HG02642 (cell line): ENCODE data around the gene GFRA1.

ENCODE experiments used
- ATAC-seq: cut with Tn5 transposase; IDR thresholded peaks from one replicate; pipeline ENCODE4 v1.9.1; 2021; ENCODE audit warnings: mild to moderate bottlenecking; ENCODE audit not compliant: unreplicated experiment, poor library complexity

Gene GFRA1

DNA sequence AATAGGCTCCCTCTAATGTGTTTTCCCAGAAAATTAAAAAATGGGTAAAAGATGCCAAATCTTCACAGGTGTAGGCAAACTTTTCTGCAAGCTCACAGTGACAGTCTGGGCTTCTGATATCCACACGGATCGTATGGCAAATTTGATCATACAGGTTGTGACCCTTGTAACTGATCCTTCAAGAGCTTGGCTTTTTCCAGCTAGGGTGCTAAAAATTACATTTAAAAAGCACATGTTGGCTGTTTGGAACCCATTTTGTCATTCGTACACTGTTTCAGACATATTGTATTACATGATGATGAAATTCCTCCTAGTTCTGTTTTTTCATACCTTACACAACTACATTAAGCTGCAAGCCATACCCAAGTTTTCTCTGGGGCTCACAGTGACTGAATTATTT is 138.7 kb downstream of the GFRA1 start:
- ATAC-seq: no peak

DNA sequence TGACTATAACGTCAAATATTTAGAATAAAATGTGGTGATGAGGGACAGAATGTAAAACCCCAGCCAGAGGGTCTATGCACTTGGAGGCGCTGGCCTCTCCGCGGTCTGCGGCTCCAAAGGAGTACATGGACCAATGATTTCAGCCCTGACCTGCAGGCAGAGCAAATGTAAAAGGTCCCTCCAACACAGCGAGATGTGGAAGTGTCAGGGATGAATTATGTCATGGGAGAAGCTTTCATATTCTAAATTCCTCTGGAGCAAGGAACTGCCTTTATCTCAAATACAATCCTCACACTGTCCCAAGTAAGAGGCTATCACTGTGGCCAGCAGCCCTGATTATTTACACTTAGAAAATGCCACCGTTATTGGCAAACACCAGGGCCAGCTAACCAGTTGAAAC is 139.4 kb downstream of the GFRA1 start:
- ATAC-seq: no peak

DNA sequence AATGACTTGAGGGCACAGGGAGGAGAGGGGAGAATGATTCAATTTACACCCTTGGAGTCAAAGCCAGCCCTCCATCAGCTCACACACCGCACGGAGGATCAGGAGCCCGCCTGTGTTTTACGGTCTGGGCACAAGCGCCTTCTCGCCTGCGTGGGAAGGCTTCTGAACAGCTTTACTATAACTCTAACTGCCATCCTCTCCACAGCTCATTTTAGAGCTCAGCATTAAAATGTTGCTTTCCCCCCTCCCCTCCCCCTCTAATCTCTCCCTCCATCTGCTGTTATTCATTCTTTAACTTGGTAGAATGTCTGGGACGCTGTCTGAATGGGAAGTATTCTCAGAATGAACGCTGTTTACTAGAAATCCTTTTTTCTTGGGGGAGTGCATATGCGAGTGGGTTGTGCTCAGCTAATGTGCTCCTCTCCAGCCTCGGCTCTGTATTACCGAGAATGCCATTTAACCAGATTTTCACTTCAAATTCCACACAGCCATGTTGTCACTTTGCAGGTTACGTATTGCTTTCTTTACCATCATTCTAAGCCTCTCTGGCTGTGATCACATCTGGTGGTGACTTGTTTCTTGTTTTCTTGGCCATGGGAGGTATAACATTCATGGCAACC is 140.1 kb downstream of the GFRA1 start:
- no peak for ATAC-seq

DNA sequence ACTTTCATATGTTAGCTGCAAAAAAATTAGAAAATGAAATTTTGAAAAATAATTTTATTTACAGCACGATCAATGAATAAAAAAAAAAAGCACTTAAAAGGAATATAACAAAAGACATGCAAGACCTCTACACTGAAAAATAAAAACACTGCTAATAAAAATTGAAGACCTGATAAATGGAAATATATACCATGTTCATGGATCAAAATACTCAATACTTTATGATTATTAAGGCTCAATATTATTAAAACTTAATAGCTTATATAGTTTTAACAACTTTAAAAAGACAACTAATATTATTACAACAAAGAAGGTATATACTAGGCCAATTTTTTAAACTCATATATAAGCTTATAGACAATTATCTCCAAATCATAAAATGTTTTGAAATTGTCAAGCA is 143.0 kb downstream of the GFRA1 start:
- no peak for ATAC-seq

DNA sequence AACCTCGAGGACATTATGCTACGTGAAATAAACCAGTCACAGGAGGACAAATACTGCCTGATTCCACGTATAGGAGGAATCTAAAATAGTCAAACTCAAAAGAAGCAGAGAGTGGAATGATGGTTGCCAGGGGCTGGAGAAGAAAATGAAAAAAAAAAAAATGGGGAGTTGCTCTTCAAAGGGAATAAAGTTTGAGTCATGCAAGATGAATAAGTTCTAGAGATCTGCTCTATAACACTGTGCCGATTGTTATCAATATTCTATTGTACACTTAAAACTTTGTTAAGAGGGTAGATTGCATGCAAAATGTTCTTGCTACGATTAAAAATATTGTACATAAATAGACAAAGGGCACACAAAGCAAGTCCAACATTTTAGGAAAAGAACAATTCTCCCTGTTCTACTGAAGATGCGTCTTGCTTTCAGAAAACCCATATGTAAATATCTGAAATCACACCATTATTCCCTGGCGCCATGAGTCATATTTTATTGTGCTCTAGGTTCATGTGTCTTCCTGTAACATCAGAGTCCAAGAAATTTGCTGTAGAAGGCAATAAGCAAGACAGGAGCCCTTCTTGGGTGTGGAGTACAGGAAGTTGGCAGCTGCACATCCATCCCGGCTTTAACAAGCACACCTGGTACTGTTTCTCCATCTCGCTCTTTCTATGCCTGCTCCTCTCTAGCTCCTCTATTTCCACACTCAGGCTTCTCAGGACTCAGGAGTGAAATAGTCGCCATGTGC is 145.9 kb downstream of the GFRA1 start:
- no peak for ATAC-seq

DNA sequence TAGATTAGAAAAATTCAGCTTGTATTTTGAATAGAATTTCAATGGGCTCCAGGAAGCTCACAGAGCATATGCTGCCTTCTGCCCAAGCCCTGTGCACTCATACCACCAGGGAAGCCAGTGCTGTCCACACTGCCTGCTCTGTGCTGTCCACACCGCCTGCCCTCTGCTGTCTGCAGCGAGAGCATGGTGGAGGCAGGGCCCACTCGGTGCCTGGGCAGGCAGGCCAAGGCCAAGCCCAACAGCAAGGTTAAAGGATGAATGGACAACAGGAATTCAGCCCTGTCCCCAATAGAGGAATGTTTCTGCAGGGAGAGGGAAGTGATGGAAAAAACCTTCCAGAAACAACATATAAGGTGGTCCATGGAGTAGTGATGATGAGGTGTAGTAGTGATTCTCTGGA is 146.8 kb downstream of the GFRA1 start:
- ATAC-seq: no peak

DNA sequence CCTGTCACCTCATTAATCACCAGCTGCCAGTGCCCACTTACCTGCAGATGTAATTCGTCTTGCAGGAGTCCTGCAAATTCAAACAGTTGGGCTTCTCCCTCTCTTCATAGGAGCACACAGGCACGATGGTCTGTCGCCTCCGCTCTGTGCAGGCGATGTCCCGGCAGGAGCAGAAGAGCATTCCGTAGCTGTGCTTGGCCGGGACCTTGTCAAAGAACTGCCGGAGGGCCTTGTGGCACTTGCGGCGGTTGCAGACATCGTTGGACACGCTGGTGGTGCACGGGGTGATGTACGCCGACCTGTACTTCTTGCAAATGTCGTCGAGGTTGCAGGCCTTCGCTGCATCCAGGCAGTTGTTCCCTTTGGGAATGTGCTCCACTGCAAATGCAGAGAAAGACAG is 147.8 kb downstream of the GFRA1 start:
- ATAC-seq: no peak

DNA sequence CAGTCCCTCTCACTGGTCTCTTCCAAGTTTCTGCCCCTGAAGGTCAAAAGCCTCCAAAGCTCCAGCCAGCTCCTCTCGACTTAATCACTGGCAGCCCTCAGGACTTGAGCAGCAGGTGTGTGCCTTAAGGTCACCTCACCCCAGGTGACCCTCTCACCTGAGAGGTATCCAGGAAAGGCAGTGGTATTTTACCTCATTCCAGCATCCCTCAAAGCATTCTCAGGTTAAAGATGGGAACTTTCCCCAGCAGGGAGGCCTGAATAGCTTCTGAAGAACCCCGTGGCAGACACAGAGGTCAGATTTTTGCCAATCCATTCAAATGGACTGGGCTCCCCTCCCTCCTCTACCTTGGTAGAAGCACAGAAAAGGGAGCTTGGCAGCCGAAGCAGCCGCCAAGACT is 148.2 kb downstream of the GFRA1 start:
- no peak for ATAC-seq

DNA sequence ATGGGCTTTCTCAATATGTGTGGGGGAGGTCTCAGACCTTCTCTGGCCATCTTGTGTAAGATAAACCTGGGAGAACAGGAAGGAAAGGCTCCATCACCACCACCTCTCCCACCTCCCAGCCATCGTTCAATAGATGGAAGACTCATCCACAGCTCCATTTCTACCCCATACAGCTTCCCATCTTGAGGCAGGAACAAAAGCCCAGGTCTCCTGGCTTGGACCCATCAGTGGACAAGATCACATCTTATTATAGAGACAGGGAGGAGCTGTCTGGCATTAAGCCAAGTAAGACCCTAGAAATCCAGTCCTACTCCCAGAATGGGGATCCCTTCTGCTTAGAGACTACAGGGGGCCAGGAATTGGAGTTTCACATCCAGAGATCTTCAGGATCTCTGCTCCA is 150.3 kb downstream of the GFRA1 start:
- no peak for ATAC-seq

DNA sequence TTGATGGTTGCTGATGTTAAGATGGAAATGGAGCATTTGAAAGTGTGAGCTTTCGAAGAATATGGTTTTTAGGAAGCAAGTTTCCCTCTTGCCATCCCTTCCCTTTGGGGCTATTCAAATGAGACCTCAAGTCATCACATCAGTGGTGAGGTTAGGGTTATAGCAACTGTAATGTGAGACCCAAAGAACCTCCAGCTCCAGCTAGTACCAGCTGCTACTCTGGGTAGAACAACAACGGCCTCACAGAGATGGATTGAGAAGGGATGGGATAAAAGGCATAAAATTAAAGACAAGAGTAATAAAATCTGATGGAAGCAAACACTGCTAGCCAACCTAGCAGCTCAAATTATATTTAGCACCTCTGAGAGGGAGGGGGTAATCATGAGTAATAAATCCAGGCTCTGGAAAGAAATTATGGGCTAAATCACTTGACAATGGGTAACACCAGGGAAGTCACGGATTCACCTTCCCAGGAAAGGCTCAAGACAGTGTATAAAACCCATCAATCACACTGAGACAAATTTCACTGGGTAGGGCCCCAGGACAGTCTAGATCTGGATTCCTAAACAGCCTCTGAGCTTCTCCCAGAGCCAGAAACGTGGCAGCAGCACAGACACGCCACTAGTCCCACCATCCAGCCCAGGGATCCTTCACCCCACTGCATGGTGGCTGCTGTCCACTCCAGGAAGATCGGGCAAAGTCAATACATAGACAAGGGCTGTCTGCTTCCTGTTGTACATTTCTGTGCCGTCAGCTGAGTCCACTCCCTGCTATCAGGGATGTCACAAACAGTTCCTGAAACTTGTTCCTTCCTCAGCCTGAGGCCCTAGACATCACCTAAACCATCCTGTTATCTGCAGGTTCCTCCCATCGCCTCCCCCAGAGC is 151.1 kb downstream of the GFRA1 start:
- ATAC-seq: no peak

DNA sequence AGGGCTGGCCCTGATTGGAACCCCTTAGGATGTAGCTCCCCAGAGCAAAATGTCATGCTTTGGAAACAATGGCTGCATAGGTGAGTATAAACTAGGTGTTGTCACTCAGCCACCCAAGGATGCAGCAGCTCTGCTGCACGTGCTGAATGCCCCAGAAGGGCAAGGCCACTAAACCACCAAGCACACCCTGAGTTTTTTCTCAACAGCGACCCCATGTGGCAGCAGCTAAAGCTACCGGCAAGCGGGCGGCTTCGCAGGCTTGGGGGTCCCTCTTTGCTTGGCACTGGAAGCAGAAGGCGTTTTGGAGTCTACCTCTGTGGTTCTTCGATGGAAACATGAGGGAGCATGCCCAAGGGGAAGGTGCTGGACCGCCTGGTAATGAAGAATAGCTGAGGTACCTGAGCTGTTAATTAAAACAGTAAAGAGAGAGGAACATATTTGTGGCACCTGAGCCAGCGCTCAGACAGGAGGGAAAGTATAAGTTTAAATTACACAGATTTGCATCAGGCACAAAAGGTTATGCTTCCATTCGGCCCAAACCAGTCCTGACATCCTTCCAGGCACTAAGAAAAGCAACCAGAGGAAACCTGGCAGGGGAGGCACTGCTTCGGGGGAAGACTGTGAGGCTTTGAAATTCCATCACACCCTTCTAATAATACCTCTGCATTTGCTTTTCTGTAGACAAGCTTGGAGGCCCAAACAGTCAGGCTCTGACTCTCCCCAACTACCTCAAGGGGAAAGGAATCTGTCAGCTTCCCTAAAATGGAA is 152.1 kb downstream of the GFRA1 start:
- no peak for ATAC-seq

DNA sequence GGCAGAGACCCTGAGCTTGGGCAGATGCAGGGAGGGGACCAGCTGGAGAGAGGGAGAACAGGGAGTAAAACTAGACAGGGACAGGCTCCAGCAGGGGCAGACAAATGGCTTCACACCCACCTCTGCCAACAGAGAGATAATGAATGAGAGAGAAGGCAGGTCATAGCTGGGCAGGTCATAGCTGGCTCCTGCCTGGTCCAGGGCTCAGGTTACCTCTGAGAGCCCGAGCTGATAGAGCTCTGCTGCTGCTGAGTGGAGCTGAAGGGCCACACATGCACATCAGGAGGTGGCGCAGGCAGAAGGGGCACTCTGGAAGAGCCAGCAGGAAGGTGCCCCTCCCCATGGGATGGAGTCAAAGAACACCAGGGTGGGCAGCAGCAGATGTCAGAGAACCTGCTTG is 154.2 kb downstream of the GFRA1 start:
- ATAC-seq: no peak

DNA sequence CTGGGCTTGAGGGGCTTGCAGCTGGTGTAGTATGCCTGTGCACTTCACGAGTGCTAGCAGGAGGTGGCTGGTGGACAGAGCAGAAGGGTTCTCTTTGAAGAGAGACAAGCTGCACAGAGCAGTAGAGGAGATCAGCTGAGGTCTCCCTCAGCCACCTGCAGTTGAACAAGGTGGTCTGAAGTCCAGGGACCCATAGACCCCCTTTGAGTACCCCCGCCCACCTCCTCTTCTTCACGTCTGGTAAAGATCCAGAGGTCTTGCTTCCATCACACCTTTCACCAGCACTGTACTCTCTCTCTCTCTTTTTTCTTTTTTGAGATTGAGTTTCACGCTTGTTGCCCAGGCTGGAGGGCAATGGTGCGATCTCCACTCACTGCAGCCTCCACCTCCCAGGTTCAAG is 157.2 kb downstream of the GFRA1 start:
- ATAC-seq: no peak

DNA sequence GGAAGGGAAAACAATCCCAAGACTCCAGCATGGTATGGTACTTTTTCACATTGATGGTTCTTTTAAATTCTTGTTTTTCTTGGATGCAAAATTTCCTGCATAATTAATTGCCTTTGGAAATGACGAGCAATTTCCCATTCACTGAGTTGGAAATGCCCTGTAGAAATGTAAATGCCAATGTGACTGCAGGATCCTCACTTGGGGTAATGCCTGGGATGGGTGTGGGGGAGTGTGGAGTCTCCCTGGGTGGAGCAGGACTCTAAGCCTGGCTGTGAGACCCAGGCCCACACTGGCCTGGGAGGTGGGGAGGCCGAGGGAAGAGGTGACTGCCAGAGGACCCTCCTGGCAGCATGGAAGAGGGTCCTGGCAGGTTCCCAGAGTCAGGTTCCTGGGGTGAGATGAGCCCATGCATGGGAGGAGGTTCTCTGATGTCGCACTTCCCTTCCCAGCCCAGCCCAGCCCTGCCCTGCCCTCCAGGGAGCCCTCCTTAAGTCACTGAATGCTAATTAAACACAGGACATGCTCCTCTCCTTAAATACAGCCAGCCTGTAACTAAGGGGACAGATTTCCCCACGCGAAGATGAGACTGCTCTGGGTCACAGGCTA is 157.9 kb downstream of the GFRA1 start:
- ATAC-seq: no peak

DNA sequence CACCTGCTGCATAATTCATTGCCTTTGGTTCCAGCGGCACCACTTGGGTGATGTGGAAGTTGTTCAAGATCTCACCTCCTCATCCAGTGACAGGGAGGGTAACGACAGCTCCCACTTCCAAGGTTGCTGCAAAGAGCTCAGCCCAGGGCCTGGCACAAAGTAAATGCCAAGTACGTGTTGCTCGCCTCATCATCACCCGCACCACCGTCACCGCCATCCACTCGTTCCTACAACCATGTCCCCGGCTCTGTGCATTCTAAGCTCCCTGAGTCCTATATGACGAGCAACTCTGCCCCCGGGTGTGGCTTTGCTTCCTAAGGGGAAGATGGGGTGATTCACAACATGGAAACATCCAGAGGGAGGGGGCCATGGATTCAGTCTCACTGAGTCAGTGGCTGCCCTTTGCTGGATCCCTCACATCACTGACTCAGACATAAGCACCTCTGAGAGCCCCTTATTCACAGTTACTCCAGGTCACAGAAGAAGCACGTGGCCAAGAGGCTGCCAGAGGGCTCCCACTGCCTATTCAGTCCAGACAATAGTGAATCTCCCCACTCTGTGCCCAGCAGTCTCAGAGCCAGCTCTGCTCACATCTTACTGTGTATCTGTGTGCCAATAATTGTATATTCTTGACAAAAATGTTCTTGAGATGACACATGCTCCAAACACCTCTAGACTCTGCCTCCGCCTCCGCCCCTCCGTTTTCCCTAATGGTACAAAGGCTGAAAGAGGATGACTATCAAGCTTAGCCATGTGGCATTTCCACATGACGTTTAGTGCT is 159.1 kb downstream of the GFRA1 start:
- ATAC-seq: no peak

DNA sequence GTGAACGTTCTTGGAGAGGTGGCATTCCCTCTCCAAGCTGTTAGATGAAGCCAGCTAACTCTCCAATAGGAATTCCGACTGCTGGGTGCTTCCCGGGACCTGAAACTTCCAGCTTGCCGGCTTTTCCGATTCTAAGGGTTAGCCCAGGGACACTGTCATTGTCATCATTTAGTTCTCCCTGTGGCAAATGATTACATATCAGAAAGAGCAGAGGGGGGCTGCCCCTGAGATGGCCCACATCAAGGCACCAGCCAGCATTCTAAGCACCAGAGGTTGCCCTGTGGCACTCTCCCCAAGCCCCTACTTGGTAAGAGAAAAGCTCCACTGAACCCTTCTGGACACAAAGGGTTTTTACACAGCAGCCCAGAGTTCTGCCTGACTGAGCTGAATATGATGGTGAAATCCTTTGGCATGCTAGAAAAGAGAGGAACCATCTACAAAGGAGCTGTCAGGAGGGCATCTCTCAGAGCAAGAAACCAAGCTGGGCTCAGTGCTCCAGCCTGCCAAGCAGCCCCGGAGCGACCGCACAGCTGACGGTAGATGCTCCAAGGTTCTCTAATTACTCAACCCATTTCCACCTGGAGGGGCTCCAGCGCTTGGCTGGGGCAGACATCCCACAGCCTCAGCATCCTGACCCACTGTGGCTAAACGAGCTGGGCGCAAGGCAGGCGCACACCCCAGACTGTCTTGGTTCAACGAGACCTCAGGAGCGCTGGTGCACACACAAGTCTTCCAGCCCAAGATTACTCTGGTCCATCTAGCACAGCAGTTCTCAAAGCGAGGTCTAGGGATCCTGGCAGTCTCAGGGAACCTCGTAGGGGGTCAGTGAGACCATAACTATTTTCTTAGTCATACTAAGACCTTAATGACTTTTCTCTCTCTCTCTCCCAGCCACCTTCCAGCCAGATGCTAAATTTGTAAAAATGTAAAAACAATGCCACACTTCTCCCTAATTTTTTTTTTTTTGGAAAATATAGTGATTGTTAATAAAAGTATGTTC is 160.5 kb downstream of the GFRA1 start:
- ATAC-seq: no peak

DNA sequence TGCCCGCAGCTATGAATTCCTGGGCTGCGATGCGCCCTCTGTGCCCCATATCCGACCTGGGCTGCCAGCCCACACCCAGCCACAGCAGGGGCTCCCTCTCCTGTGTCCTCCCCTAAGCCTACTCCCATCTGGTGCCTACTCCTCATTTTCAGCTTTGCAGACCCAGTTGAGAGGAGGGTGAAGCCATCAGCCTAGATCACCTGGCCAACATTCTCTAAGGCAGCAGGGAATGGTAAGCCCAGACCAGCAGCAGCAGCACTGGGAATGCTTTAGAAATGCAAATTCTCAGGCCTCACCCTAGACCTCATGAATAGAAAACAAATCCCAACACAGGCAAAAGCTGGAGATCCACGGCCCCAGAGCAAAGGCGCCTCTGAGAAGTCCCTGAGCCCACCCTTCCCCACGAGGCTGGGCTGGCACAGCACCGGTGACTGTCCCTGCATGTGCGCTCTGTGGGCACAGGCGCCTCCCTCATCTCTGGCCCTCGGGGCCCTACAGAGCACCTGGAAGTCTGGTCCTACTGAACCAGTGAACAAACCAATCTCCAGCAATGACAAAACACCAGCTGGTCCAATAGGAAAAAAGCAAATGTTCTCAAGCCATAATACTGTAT is 161.4 kb downstream of the GFRA1 start:
- no peak for ATAC-seq

DNA sequence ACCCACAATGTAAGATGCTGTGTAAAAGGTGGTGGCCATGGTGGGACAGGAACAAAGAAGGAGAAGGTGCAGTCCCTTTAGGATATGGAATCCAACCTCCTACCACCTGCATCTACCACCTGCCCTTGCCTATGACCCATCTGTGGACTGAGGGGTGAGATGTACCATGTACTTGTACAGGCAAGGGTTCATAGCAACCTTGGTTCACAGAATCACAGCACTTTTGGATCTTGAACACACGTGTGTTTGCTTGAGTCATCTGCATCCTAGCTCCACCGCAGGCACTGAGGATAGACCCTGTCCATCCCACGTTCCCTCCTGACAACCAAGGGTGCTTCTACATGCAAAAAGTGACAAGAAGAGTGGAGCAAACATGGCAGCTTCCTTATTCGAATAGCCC is 162.3 kb downstream of the GFRA1 start:
- no peak for ATAC-seq
